Fibroblast of villous mesenchyme (primary cell): ENCODE results near the gene TMEM74B. TPM values are rescaled to one million over a fixed set of nuclear protein-coding genes. Genes with fewer than 3 reads are reported as not detected.

Experiments
- DNase-seq: peaks from one replicate; pipeline ENCODE4 v3.0.0-alpha.2; 2010; ENCODE audit warnings: low read depth
- H3K4me3 ChIP-seq: 2 replicates; pipeline ENCODE4 v1.5.1; 2011; ENCODE audit warnings: low read depth, mild to moderate bottlenecking, low read length
- CTCF ChIP-seq: IDR thresholded peaks from 2 replicates; pipeline ENCODE4 v1.5.1; 2012; ENCODE audit warnings: low read depth, mild to moderate bottlenecking, low read length; ENCODE audit not compliant: insufficient read depth
- total RNA-seq: library from RNA; depleted of rRNA; stranded (reverse); fragments of >200 nt; gene quantifications from 2 replicates; pipeline ENCODE4 v1.2.3, GENCODE V29; 2012

TMEM74B gene
- total RNA-seq, 1 donor: not detected

DNA sequence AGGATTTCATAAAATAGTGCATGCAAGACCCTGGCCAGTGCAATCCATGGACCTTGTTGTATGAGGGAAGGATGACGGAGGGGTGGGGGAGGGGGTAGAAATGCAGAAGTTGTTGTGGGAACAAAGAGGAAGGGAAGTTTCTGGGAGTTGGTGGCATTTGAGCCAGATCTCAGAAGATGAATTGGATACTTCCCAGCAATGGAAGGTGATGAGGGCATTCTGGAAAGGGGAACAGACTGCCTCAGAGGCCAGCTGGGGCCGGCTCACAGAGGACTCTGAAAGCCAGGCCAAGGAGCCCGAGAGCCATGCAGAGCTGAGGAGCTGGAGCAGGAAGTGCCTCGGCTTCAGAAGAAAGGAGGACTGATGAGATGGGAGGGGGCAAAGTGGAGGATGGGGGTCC lies 2.7 kb downstream of the TMEM74B start:
- TF ChIP-seq CTCF: no peak
- no peak for DNase-seq
- no peak overlapping the region for H3K4me3 ChIP-seq

GRCh38 chr20:1180949-1181348 lies 3.8 kb downstream of the TMEM74B start:
- no peak for TF ChIP-seq CTCF
- no peak for DNase-seq
- H3K4me3 ChIP-seq: no peak overlapping the region

DNA sequence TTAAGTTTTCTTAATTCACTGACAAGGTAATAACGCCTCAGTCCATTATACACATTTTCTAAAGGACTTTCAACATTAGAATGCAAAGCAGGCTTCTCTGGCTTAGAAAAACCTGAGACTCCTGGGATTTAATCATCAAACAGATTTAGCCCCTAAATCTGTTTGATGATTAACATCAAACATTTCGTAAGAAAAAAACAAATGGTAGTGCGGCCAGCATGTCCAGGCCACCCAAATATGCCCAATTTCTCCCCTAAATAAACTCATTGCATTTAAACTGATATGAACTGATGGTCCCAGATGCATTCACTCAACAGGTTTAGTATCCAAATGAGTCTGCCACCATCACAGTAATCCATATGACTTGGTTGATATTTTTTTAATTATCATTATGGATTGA lies 6.2 kb downstream of the TMEM74B start:
- TF ChIP-seq CTCF: no peak
- DNase-seq: no peak
- no peak overlapping the region for H3K4me3 ChIP-seq

GRCh38 chr20:1178103-1178502 lies 6.7 kb downstream of the TMEM74B start:
- no peak for TF ChIP-seq CTCF
- DNase-seq: no peak
- no peak overlapping the region for H3K4me3 ChIP-seq

- no peak overlapping the region for H3K4me3 ChIP-seq
- peak; percentile 28 for TF ChIP-seq CTCF
- peak; percentile 13 for DNase-seq
These were observed 7.1 kb downstream of the TMEM74B start for GRCh38 chr20:1177680-1178079.

DNA sequence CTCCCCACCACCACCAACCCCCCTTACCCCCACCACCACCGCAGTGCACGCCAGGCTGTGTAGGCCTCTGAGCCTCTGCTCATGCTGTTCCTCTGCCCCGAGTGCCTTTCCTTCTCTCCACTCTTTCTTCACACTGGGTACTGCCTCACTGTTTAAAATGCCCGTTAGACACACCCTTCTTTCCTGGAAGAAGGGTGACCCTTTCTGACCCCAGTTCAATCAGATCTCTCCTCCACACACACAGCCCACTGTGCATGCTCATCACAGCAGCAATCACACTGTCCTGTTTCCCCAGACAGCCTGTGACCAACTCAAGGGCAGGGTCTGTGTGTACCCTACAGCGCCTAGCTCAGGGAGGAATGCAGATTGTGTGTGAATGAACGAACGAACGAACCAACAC lies 10.0 kb downstream of the TMEM74B start:
- no peak for DNase-seq
- no peak for TF ChIP-seq CTCF
- no peak overlapping the region for H3K4me3 ChIP-seq

- TF ChIP-seq CTCF: no peak
- H3K4me3 ChIP-seq: no peak overlapping the region
- DNase-seq: no peak
These were observed 11.1 kb downstream of the TMEM74B start for GRCh38 chr20:1173698-1174097.
